GM18517 (cell line): ENCODE measurements around the gene C3.
"Not testable (repeated sequence)": the region's sequence is repeated elsewhere in the genome, so short reads cannot be mapped to it uniquely, and the experiment has no call there.

Experiments
- ATAC-seq: cut with Tn5 transposase; IDR thresholded peaks from one replicate; pipeline ENCODE4 v1.9.1; 2021; ENCODE audit warnings: mild to moderate bottlenecking, moderate library complexity; ENCODE audit not compliant: unreplicated experiment

C3 gene

GRCh38 chr19:6713773-6714692 lies 6.4 kb downstream of the C3 start:
- no peak for ATAC-seq

- ATAC-seq = no peak
These were observed 7.5 kb downstream of the C3 start for GRCh38 chr19:6712692-6713670.

- ATAC-seq = no peak
These were observed 8.2 kb downstream of the C3 start for GRCh38 chr19:6712231-6712630.

- ATAC-seq = no peak
These were observed 8.8 kb downstream of the C3 start for GRCh38 chr19:6711605-6712004.

- ATAC-seq = no peak
These were observed 9.4 kb downstream of the C3 start for GRCh38 chr19:6711078-6711361.

GRCh38 chr19:6710273-6711077 lies 10.0 kb downstream of the C3 start:
- ATAC-seq = no peak

- ATAC-seq = no peak
These were observed 10.9 kb downstream of the C3 start for GRCh38 chr19:6709549-6709948.

- not testable (repeated sequence) for ATAC-seq
These were observed 11.5 kb downstream of the C3 start for GRCh38 chr19:6708913-6709312.

GRCh38 chr19:6708346-6708745 lies 12.1 kb downstream of the C3 start:
- ATAC-seq = no peak

- no peak for ATAC-seq
These were observed 12.8 kb downstream of the C3 start for GRCh38 chr19:6707658-6708018.

GRCh38 chr19:6707011-6707657 lies 13.3 kb downstream of the C3 start:
- no peak for ATAC-seq

- ATAC-seq = no peak
These were observed 13.9 kb downstream of the C3 start for GRCh38 chr19:6706633-6706958.

GRCh38 chr19:6705931-6706632 lies 14.4 kb downstream of the C3 start:
- ATAC-seq = no peak

GRCh38 chr19:6700586-6701316 lies 19.7 kb downstream of the C3 start:
- ATAC-seq = no peak

- no peak for ATAC-seq
These were observed 20.5 kb downstream of the C3 start for GRCh38 chr19:6699935-6700334.

GRCh38 chr19:6697291-6697690 lies 23.2 kb downstream of the C3 start:
- ATAC-seq = no peak

GRCh38 chr19:6696239-6696820 lies 24.1 kb downstream of the C3 start:
- no peak for ATAC-seq

GRCh38 chr19:6694147-6694815 lies 26.2 kb downstream of the C3 start:
- no peak for ATAC-seq

GRCh38 chr19:6693681-6694080 lies 26.8 kb downstream of the C3 start:
- no peak for ATAC-seq
